K562 (cell line): ENCODE measurements around the gene CSRNP2. TPM values are rescaled to one million over a fixed set of nuclear protein-coding genes. Genes with fewer than 3 reads are reported as not detected.

Experiments
- ATF1 ChIP-seq, 2 experiments: fragments of 450-650 bp in 1 of 2; IDR thresholded peaks; 2 replicates each; pipeline ENCODE4 v1.6.1; 2016; ENCODE audit warnings: missing compliant biosample characterization in 1 of 2, missing genetic modification characterization in 1 of 2
- BCL6 ChIP-seq: fragments of 250-450 bp; sonication (Bioruptor Pico); IDR thresholded peaks from 2 replicates; pipeline ENCODE4 v1.4.0; 2020
- HNRNPH1 ChIP-seq: fragments of 200-400 bp; formaldehyde crosslinking; optimal IDR thresholded peaks from 2 replicates; pipeline ENCODE3; 2017; ENCODE audit warnings: low read depth, mild to moderate bottlenecking, low read length, moderate library complexity
- KDM5B ChIP-seq: fragments of 200-600 bp; sonication (generic); IDR thresholded peaks from 2 replicates; pipeline ENCODE4 v1.6.1; 2012; ENCODE audit warnings: low read depth, mild to moderate bottlenecking, moderate library complexity, low read length, control low read depth, inconsistent platforms; ENCODE audit not compliant: insufficient replicate concordance
- MECOM ChIP-seq: fragments of 250-450 bp; sonication (Bioruptor Pico); IDR thresholded peaks from 2 replicates; pipeline ENCODE4 v1.8.0; 2022; ENCODE audit warnings: inconsistent platforms
- NFIC ChIP-seq: fragments of 450-650 bp; IDR thresholded peaks from 2 replicates; pipeline ENCODE4 v1.6.1; 2017; ENCODE audit warnings: mild to moderate bottlenecking, inconsistent platforms
- SIN3B ChIP-seq: fragments of 450-650 bp; IDR thresholded peaks from 2 replicates; pipeline ENCODE4 v1.6.1; 2017; ENCODE audit warnings: low read depth, mild to moderate bottlenecking, moderate library complexity
- ZBTB17 ChIP-seq: fragments of 450-650 bp; formaldehyde crosslinking; IDR thresholded peaks from 2 replicates; pipeline ENCODE4 v1.4.0; 2020; ENCODE audit warnings: mild to moderate bottlenecking
- ZFPM2 ChIP-seq: fragments of 250-450 bp; sonication (Bioruptor Pico); IDR thresholded peaks from 2 replicates; pipeline ENCODE4 v1.5.1; 2022; ENCODE audit warnings: mild to moderate bottlenecking
- ZNF143 ChIP-seq: sonication (generic); formaldehyde crosslinking; IDR thresholded peaks from 2 replicates; pipeline ENCODE4 v1.9.0; 2022; ENCODE audit warnings: mild to moderate bottlenecking, missing genetic modification reagents
- ZNF707 ChIP-seq: fragments of 250-450 bp; sonication (Bioruptor Pico); conservative IDR thresholded peaks from 2 replicates; pipeline ENCODE4 v1.8.0; 2022; ENCODE audit warnings: inconsistent platforms, mild to moderate bottlenecking, moderate library complexity
- polyA plus RNA-seq, 8 experiments: library from polyadenylated mRNA; depleted of rRNA in 4 of 8; stranded (reverse) in 5 of 8; unstranded in 3 of 8; fragments of >200 nt; fragmentation: Nextera tagmentation in 2 of 8; fragmentation: Illumina TruSeq in 1 of 8; extraction: Ambion mirVana in 2 of 8; extraction: Trizol in 1 of 8; gene quantifications; 2 replicates each; pipeline versions ENCODE4 v1.2.1 to v1.2.3, GENCODE V29; 2011 to 2014; ENCODE audit warnings: inconsistent platforms in 1 of 8, missing spikeins in 1 of 8
- total RNA-seq, 7 experiments: library from RNA; depleted of rRNA in 6 of 7; stranded (reverse); fragments of >200 nt in 6 of 7; fragmentation: Illumina TruSeq in 2 of 7; extraction: Trizol in 2 of 7; gene quantifications; 2 replicates each; pipeline versions ENCODE4 v1.2.1 to v1.2.3, GENCODE V29; 2011 to 2021; ENCODE audit warnings: low replicate concordance in 1 of 7
- TF ChIP-seq, protein P1 (sequence below): fragments of 150-350 bp; conservative IDR thresholded peaks from 2 replicates; pipeline ENCODE4 v1.6.1; 2014; ENCODE audit warnings: low read length
- TF ChIP-seq, protein P2 (sequence below): sonication (generic); formaldehyde crosslinking; IDR thresholded peaks from 2 replicates; pipeline ENCODE4 v1.8.0; 2022; ENCODE audit warnings: mild to moderate bottlenecking, missing genetic modification reagents
- TF ChIP-seq, protein P3 (sequence below): IDR thresholded peaks from 2 replicates; pipeline ENCODE4 v1.6.1; 2014; ENCODE audit warnings: antibody characterized with exemption
- TF ChIP-seq, protein P4 (sequence below): sonication (generic); formaldehyde crosslinking; IDR thresholded peaks from 2 replicates; pipeline ENCODE4 v1.8.1; 2023; ENCODE audit warnings: missing genetic modification reagents, mild to moderate bottlenecking, borderline replicate concordance
- TF ChIP-seq, protein P5 (sequence below), 2 experiments: fragments of 450-650 bp; IDR thresholded peaks; 2 replicates each; pipeline ENCODE4 v1.6.1; 2016
- TF ChIP-seq, protein P6 (sequence below): fragments of 450-650 bp; IDR thresholded peaks from 2 replicates; pipeline ENCODE4 v1.6.1; 2016; ENCODE audit warnings: low read depth, mild to moderate bottlenecking, moderate library complexity

CSRNP2 gene
- total and polyA plus RNA-seq, 9 of the 15 experiments (the other 6 are each of a cell fraction or from before 2014, with no cell fraction given) = 1.6 to 13.9 (median 5.9) TPM

DNA sequence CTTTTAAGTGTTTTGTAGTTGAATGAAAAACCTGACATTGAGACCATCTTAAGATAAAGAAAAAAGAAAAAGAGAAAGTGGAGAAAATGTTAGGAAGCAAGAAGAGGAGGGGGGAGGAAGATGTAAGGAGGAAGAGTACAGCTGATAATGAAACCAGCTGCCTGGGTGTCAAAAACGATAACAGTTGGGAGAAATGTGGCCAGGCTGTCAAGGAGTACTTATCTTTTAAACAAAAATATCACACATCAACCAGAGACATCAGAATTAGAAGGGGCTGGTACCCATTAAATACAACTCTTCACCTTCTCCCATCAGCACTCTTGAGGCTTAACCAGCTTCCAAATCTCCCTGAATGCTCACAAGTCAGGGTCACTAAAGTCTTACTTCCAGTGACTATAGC is 61.7 kb downstream of the CSRNP2 start (continued):
- TF ChIP-seq, protein P1, sequence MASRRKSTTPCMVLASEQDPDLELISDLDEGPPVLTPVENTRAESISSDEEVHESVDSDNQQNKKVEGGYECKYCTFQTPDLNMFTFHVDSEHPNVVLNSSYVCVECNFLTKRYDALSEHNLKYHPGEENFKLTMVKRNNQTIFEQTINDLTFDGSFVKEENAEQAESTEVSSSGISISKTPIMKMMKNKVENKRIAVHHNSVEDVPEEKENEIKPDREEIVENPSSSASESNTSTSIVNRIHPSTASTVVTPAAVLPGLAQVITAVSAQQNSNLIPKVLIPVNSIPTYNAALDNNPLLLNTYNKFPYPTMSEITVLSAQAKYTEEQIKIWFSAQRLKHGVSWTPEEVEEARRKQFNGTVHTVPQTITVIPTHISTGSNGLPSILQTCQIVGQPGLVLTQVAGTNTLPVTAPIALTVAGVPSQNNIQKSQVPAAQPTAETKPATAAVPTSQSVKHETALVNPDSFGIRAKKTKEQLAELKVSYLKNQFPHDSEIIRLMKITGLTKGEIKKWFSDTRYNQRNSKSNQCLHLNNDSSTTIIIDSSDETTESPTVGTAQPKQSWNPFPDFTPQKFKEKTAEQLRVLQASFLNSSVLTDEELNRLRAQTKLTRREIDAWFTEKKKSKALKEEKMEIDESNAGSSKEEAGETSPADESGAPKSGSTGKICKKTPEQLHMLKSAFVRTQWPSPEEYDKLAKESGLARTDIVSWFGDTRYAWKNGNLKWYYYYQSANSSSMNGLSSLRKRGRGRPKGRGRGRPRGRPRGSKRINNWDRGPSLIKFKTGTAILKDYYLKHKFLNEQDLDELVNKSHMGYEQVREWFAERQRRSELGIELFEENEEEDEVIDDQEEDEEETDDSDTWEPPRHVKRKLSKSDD = no peak
- TF ChIP-seq, protein P2, sequence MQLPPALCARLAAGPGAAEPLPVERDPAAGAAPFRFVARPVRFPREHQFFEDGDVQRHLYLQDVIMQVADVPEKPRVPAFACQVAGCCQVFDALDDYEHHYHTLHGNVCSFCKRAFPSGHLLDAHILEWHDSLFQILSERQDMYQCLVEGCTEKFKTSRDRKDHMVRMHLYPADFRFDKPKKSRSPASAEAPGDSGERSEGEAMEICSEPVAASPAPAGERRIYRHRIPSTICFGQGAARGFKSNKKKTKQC (CRISPR knock-in tag) = no peak
- no peak for TF ChIP-seq ZNF707
- TF ChIP-seq, protein P3, sequence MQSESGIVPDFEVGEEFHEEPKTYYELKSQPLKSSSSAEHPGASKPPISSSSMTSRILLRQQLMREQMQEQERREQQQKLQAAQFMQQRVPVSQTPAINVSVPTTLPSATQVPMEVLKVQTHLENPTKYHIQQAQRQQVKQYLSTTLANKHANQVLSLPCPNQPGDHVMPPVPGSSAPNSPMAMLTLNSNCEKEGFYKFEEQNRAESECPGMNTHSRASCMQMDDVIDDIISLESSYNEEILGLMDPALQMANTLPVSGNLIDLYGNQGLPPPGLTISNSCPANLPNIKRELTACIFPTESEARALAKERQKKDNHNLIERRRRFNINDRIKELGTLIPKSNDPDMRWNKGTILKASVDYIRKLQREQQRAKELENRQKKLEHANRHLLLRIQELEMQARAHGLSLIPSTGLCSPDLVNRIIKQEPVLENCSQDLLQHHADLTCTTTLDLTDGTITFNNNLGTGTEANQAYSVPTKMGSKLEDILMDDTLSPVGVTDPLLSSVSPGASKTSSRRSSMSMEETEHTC = no peak
- TF ChIP-seq, protein P4, sequence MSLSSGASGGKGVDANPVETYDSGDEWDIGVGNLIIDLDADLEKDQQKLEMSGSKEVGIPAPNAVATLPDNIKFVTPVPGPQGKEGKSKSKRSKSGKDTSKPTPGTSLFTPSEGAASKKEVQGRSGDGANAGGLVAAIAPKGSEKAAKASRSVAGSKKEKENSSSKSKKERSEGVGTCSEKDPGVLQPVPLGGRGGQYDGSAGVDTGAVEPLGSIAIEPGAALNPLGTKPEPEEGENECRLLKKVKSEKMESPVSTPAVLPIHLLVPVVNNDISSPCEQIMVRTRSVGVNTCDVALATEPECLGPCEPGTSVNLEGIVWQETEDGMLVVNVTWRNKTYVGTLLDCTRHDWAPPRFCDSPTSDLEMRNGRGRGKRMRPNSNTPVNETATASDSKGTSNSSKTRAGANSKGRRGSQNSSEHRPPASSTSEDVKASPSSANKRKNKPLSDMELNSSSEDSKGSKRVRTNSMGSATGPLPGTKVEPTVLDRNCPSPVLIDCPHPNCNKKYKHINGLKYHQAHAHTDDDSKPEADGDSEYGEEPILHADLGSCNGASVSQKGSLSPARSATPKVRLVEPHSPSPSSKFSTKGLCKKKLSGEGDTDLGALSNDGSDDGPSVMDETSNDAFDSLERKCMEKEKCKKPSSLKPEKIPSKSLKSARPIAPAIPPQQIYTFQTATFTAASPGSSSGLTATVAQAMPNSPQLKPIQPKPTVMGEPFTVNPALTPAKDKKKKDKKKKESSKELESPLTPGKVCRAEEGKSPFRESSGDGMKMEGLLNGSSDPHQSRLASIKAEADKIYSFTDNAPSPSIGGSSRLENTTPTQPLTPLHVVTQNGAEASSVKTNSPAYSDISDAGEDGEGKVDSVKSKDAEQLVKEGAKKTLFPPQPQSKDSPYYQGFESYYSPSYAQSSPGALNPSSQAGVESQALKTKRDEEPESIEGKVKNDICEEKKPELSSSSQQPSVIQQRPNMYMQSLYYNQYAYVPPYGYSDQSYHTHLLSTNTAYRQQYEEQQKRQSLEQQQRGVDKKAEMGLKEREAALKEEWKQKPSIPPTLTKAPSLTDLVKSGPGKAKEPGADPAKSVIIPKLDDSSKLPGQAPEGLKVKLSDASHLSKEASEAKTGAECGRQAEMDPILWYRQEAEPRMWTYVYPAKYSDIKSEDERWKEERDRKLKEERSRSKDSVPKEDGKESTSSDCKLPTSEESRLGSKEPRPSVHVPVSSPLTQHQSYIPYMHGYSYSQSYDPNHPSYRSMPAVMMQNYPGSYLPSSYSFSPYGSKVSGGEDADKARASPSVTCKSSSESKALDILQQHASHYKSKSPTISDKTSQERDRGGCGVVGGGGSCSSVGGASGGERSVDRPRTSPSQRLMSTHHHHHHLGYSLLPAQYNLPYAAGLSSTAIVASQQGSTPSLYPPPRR = no peak
- TF ChIP-seq ATF1 (CRISPR knock-in tag; IDR thresholded peaks at IDR 0.05) = no peak
- no peak for TF ChIP-seq ATF1 (tag; IDR thresholded peaks at IDR 0.05)
- no peak for TF ChIP-seq SIN3B
- no peak for TF ChIP-seq ZFPM2 (CRISPR knock-in tag)
- no peak for TF ChIP-seq HNRNPH1
- TF ChIP-seq MECOM (CRISPR knock-in tag) = 0 out of 2 replicates have a peak, but pooled peaks have one; percentile 57
- no peak for TF ChIP-seq BCL6 (CRISPR knock-in tag)
- TF ChIP-seq, protein P5, sequence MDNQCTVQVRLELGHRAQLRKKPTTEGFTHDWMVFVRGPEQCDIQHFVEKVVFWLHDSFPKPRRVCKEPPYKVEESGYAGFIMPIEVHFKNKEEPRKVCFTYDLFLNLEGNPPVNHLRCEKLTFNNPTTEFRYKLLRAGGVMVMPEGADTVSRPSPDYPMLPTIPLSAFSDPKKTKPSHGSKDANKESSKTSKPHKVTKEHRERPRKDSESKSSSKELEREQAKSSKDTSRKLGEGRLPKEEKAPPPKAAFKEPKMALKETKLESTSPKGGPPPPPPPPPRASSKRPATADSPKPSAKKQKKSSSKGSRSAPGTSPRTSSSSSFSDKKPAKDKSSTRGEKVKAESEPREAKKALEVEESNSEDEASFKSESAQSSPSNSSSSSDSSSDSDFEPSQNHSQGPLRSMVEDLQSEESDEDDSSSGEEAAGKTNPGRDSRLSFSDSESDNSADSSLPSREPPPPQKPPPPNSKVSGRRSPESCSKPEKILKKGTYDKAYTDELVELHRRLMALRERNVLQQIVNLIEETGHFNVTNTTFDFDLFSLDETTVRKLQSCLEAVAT (IDR thresholded peaks at IDR 0.05) = peak in 1 of 2 experiments; percentile 76; a peak in 1 of 4 replicates
- no peak for TF ChIP-seq KDM5B
- no peak for TF ChIP-seq ZBTB17 (CRISPR knock-in tag)
- peak; percentile 80 for TF ChIP-seq NFIC
- TF ChIP-seq, protein P6, sequence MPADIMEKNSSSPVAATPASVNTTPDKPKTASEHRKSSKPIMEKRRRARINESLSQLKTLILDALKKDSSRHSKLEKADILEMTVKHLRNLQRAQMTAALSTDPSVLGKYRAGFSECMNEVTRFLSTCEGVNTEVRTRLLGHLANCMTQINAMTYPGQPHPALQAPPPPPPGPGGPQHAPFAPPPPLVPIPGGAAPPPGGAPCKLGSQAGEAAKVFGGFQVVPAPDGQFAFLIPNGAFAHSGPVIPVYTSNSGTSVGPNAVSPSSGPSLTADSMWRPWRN = no peak
- no peak for TF ChIP-seq ZNF143
